OCI-LY1 (cell line): ENCODE measurements around the gene RABL2A.
"Not testable (repeated sequence)": the region's sequence is repeated elsewhere in the genome, so short reads cannot be mapped to it uniquely, and the experiment has no call there.

Experiments used
- CTCF ChIP-seq: fragments of 200-600 bp; sonication (generic), shearing (Covaris generic); IDR thresholded peaks from 2 replicates; pipeline ENCODE4 v1.5.1; 2017; ENCODE audit warnings: mild to moderate bottlenecking, antibody characterized with exemption, low read length, moderate library complexity, mixed read lengths
- EZH2 ChIP-seq: fragments of 200-600 bp; sonication (generic), shearing (Covaris generic); IDR thresholded peaks from 2 replicates; pipeline ENCODE4 v1.8.0; 2017; ENCODE audit warnings: borderline replicate concordance, mixed run types, mild to moderate bottlenecking, antibody characterized with exemption, low read length, moderate library complexity, mixed read lengths

DNA sequence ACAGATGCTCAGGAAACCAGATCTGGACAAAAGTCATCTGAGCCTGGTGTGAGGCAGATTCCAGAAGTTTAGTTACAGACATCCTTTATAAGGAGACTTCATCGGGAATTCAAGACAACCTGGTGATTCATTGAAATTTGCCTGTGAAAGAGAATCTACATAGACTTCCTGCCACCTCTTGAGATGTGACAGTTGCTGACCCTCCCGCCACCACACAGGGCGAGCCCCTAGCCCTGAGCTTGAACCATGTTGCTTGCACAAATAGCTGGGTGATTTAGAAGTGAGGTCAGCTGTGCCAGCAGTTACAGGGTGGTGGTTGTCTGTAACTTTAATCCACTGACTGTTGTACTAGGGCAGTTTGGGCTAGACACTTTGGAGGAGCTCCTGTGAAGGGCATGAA lies 11.0 kb downstream of the RABL2A start:
- not testable (repeated sequence) for TF ChIP-seq CTCF, EZH2
